Measurements from ENCODE around the gene LRMDA. TPM values are rescaled to one million over a fixed set of nuclear protein-coding genes. Genes with fewer than 3 reads are reported as not detected.
A peak's percentile ranks its signal among the peaks of the same experiment; 100 is the strongest.

LRMDA gene
- total and polyA plus RNA-seq, 2 of the 13 experiments (the other 11 are each of a cell fraction or from before 2014, with no cell fraction given): 13.4 to 22.0 TPM

GRCh38 chr10:76422769-76423168 is 991.3 kb downstream of the LRMDA start (continued):
- TF ChIP-seq STAT5B (CRISPR knock-in tag; IDR thresholded peaks at IDR 0.05) (no peak), MAFK (conservative IDR thresholded peaks at IDR 0.05 in 1 of 2, IDR thresholded peaks at IDR 0.05 in 1 of 2; ENCODE audit: low read length in 2 of 2) (no peak), ZNF225 (CRISPR knock-in tag; IDR thresholded peaks at IDR 0.05) (no peak), SYNCRIP (IDR thresholded peaks at IDR 0.05; ENCODE audit: insufficient read depth, low read depth, low read length) (no peak), ATRX (CRISPR knock-in tag; IDR thresholded peaks at IDR 0.05; ENCODE audit: borderline replicate concordance) (no peak), PCBP1 (IDR thresholded peaks at IDR 0.05; ENCODE audit: borderline replicate concordance, low read depth, low read length) (no peak), DMAP1 (CRISPR knock-in tag; IDR thresholded peaks at IDR 0.05) (no peak), ZFP36L2 (CRISPR knock-in tag; IDR thresholded peaks at IDR 0.05) (no peak), AGO2 (optimal IDR thresholded peaks at IDR 0.05; ENCODE audit: low read depth, low read length) (no peak)
- TF ChIP-seq, protein P1, sequence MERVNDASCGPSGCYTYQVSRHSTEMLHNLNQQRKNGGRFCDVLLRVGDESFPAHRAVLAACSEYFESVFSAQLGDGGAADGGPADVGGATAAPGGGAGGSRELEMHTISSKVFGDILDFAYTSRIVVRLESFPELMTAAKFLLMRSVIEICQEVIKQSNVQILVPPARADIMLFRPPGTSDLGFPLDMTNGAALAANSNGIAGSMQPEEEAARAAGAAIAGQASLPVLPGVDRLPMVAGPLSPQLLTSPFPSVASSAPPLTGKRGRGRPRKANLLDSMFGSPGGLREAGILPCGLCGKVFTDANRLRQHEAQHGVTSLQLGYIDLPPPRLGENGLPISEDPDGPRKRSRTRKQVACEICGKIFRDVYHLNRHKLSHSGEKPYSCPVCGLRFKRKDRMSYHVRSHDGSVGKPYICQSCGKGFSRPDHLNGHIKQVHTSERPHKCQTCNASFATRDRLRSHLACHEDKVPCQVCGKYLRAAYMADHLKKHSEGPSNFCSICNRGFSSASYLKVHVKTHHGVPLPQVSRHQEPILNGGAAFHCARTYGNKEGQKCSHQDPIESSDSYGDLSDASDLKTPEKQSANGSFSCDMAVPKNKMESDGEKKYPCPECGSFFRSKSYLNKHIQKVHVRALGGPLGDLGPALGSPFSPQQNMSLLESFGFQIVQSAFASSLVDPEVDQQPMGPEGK (CRISPR knock-in tag; IDR thresholded peaks at IDR 0.05): no peak

GRCh38 chr10:76428551-76429367 is 997.3 kb downstream of the LRMDA start:
- no peak for ATAC-seq
- no peak overlapping the region for H3K4me3 ChIP-seq (replicated peaks in 1 of 3; ENCODE audit: insufficient read depth in 1 of 3, low read depth in 2 of 3, low read length in 3 of 3)
- TF ChIP-seq ONECUT2 (CRISPR knock-in tag; IDR thresholded peaks at IDR 0.05) (no peak), ZSCAN21 (CRISPR knock-in tag; IDR thresholded peaks at IDR 0.05; ENCODE audit: borderline replicate concordance) (no peak), ATF7 (IDR thresholded peaks at IDR 0.05) (0 out of 2 replicates have a peak, but pooled peaks have one; percentile 41), ATF7 (CRISPR knock-in tag; IDR thresholded peaks at IDR 0.05) (no peak)
- intact Hi-C loops (cut with micrococcal nuclease; ENCODE audit: unreplicated experiment) (no loop called here), in situ Hi-C loops (cut with HindIII; ENCODE audit: extremely low pct_ligation_motif_present, low pct_unique_long_range_greater_than_20kb) (no loop called here)
- no peaks in the 10 kb centered on the region for H4K20me1 ChIP-seq (ENCODE audit: insufficient read depth, low read length)
- H3K79me2 ChIP-seq (ENCODE audit: insufficient read depth, low read length): no peaks in the 10 kb centered on the region
- CTCF ChIA-PET (ENCODE audit: low intra/inter-chr PET ratio, low total read pairs): no interaction called here
- H3K4me2 ChIP-seq (ENCODE audit: low read depth, low read length): no peak overlapping the region
- H3K27ac ChIP-seq (ENCODE audit: extremely low read length, insufficient read depth, low read length): no peak overlapping the region
- H3K4me1 ChIP-seq (ENCODE audit: insufficient read depth, low read length): peaks cover 11% of the 10 kb centered on the region; the same call in 1 of the 2 replicates
- POLR2A ChIA-PET: no interaction called here
- 54% methylated on average over 4 of the region's 4 CpGs for WGBS (ENCODE audit: low lambda C conversion rate)
- DNase-seq (ENCODE audit: low spot score): no peak
- H2AFZ ChIP-seq (ENCODE audit: low read length): no peak overlapping the region
- no TSS peak for BruUV-seq (replicated peaks)
- FAIRE-seq: no peak
- no peaks in the 10 kb centered on the region for H3K36me3 ChIP-seq (replicated peaks in 1 of 2; ENCODE audit: control insufficient read depth in 1 of 2, insufficient read depth in 2 of 2, low read length in 2 of 2)
- no peaks in the 10 kb centered on the region for H3K9me3 ChIP-seq (ENCODE audit: low read length)
- no peaks in the 10 kb centered on the region for H3K27me3 ChIP-seq (ENCODE audit: control insufficient read depth in 1 of 2, insufficient read depth in 2 of 2, low read length in 2 of 2)
- H3K9ac ChIP-seq (ENCODE audit: insufficient read depth, low read depth, low read length): no peak overlapping the region

All from HepG2 (cell line).